Motor neuron (in vitro differentiated cells): Measurements from ENCODE around the gene RNF41. TPM values are rescaled to one million over a fixed set of nuclear protein-coding genes. Genes with fewer than 3 reads are reported as not detected.
A peak's percentile ranks its signal among the peaks of the same experiment; 100 is the strongest.
"Not testable (repeated sequence)": the region's sequence is repeated elsewhere in the genome, so short reads cannot be mapped to it uniquely, and the experiment has no call there.

Experiments
- ATAC-seq, 8 experiments: fragments of 200-7000 bp; cut with Tn5 transposase; replicated peaks in 6 of 8; 2 replicates each; pipeline ENCODE4 v1.8.0; 2021; ENCODE audit warnings: mild to moderate bottlenecking in 8 of 8, moderate library complexity in 8 of 8
- H3K27ac ChIP-seq, 2 donors: fragments of 250-450 bp; sonication (Bioruptor Pico); 2 replicates each; pipeline ENCODE4 v1.9.0; 2021; ENCODE audit warnings: antibody characterized with exemption in 2 of 2, mild to moderate bottlenecking in 2 of 2, moderate library complexity in 1 of 2
- H3K4me1 ChIP-seq, 2 donors: fragments of 250-450 bp; sonication (Bioruptor Pico); replicated peaks in 1 of 2; 2 replicates each; pipeline ENCODE4 v1.6.1; 2021; ENCODE audit warnings: antibody characterized with exemption in 2 of 2, mild to moderate bottlenecking in 2 of 2, moderate library complexity in 1 of 2
- H3K4me3 ChIP-seq, 5 donors: fragments of 250-450 bp; sonication (Bioruptor Pico); 2 replicates each; pipeline ENCODE4 v1.9.0; 2021; ENCODE audit warnings: antibody characterized with exemption in 5 of 5, mild to moderate bottlenecking in 5 of 5, moderate library complexity in 4 of 5
- WGBS, 10 experiments: fragments of 450-650 bp; shearing (Covaris generic); methylation state at CpG; one replicate each; pipeline ENCODE4 v1.0.0; 2022; 5-methylcytosine and 5-hydroxymethylcytosine counted together
- in situ Hi-C, 9 experiments: fragments of 400-800 bp; cut with MboI; loops; one replicate each; pipeline ENCODE4 v1.15.0; 2021; ENCODE audit warnings: low sequenced_read_pairs in 9 of 9, low pct_unique_long_range_greater_than_20kb in 2 of 9; ENCODE audit not compliant: unreplicated experiment in 9 of 9
- total RNA-seq, 8 experiments: library from RNA; unstranded; fragments of 300-600 nt; gene quantifications; 2 replicates each; pipeline versions ENCODE4 v1.2.3 to v1.2.4, GENCODE V29; 2022

Gene RNF41
- total RNA-seq, 8 experiments from 2014 or later, result 28.9 to 62.1 (median 41.7) TPM

DNA sequence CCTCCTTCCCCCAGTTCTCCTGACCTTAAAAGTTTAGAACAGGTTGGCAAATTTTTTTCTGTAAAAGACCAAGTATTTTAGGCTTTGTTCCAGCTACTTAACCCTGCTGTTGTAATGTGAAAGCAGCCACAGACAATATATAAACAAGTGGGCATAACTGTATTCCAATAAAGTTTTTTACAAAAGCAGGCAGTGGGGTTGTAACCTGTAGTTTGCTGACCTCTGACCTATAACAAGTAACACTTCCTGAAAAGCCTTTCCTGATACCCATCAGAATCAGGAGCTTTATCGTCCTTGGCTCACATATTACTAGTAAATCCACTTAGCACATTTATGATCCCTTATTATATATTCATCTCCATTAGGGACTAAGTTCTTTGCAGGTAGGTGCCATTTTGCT lies 19.4 kb downstream of the RNF41 start:
- WGBS, 10 experiments, result 0 to 100% (median 87%) methylated on average over 1 of the region's 1 CpG; no CpG with 5 or more reads in 2 of the 10 experiments
- no peak overlapping the region for H3K27ac ChIP-seq
- in situ Hi-C loops, result no loop called here

DNA sequence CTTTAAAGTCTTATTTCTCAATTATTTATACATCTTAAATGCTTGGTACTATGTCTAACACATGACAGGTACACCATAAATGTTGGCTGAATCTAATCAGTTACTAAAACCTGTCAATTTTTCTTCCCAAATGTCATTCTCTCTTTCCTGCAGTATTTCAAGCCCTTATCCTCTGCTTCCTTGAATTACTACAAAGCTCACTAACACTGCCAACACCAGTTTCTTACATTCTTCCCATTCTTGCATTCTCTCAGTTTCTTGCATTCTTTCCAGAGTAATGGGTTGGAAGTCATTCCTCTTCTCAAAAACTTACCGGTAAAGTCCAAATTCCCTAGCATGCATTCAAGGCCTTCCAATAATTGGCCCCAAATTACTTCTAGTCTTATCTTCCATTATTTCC lies 22.9 kb downstream of the RNF41 start:
- 13 to 100% (median 82%) methylated on average over 1 of the region's 1 CpG for WGBS, 10 experiments
- in situ Hi-C loops, result no loop called here
- ATAC-seq, result no peak
- Histone ChIP-seq H3K4me1 (no peaks in the 10 kb centered on the region), H3K4me3 (no peak overlapping the region), H3K27ac (no peak overlapping the region)

More for the DNA sequence above, 19.4 kb downstream of the RNF41 start:
- no peak overlapping the region for H3K4me3 ChIP-seq
- ATAC-seq, result no peak
- H3K4me1 ChIP-seq, result no peaks in the 10 kb centered on the region

GRCh38 chr12:56197921-56198635 lies 23.6 kb downstream of the RNF41 start:
- no peak overlapping the region for H3K4me3 ChIP-seq
- 67 to 100% (median 89%) methylated on average over 1 to 6 of the region's 9 CpGs; no CpG with 5 or more reads in 1 of the 10 experiments for WGBS, 10 experiments
- H3K27ac ChIP-seq, result no peak overlapping the region
- in situ Hi-C loops, result no loop called here
- no peak for ATAC-seq
- no peaks in the 10 kb centered on the region for H3K4me1 ChIP-seq

DNA sequence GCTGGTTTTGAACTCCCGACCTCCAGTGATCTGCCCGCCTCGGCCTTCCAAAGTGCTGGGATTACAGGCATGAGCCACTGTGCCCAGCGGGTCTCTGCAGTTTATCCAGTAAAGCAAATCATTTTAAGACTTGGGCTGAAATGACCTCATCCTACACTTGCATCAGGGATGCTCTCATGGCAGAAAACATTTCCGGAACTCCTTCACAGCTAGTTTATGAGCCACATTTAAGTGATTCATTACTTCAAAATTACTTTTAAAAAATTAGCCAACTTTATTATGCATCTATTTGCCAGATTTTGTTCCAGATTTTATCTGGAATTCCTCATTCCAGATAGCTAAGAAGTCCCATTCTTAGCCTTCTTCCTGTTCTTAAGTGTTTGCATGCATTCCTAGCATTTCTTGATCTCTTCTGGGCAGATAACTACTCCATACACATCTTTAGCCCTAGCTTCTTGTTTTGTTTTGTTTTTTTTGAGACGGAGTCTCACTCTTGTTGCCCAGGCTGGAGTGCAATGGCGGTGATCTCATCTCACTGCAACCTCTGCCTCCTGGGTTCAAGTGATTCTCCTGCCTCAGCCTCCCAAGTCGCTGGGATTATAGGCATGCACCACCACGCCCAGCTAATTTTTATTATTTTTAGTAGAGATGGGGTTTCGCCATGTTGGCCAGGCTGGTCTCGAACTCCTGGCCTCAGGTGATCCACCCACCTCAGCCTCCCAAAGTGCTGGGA lies 24.7 kb downstream of the RNF41 start:
- H3K4me3 ChIP-seq, in situ Hi-C loops, H3K27ac ChIP-seq, H3K4me1 ChIP-seq: not testable (repeated sequence)
- WGBS, 10 experiments, result 0 to 100% (median 81%) methylated on average over 1 to 10 of the region's 11 CpGs
- peak in 4 of 8 experiments; percentile 47 to 75 (median 60) for ATAC-seq

GRCh38 chr12:56193025-56193578 lies 28.6 kb downstream of the RNF41 start:
- Histone ChIP-seq H3K4me3 (no peak overlapping the region), H3K4me1 (peaks cover 0 to under 1% of the 10 kb centered on the region in 2 donors), H3K27ac (no peak overlapping the region)
- in situ Hi-C loops, result no loop called here
- ATAC-seq, result peak in 2 of 8 experiments; percentile 1 to 3
- 0 to 67% (median 0%) methylated on average over 1 of the region's 1 CpG; no CpG with 5 or more reads in 4 of the 10 experiments for WGBS, 10 experiments

DNA sequence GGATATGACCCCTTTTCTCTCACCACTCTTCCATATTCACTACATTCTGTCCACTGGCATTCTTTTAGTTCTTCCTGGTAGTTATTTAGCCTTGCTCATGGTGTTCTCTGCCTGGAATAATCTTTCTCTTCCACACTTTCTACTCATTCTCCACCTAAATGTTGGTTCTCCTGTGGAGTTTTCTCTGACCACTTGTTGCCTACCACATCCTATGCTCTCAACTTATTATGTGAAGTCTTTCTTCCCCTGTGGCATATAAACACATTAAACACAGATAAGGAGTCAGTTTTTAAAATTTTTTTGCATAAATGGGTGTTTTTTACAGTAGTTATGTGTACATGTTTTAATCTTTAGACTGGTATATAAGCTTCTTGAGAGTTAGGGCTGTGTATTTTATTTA lies 29.1 kb downstream of the RNF41 start:
- Histone ChIP-seq H3K27ac (no peak overlapping the region), H3K4me3 (no peak overlapping the region), H3K4me1 (peaks cover 4 to 5% of the 10 kb centered on the region in 2 donors)
- no peak for ATAC-seq
- in situ Hi-C loops, result no loop called here

DNA sequence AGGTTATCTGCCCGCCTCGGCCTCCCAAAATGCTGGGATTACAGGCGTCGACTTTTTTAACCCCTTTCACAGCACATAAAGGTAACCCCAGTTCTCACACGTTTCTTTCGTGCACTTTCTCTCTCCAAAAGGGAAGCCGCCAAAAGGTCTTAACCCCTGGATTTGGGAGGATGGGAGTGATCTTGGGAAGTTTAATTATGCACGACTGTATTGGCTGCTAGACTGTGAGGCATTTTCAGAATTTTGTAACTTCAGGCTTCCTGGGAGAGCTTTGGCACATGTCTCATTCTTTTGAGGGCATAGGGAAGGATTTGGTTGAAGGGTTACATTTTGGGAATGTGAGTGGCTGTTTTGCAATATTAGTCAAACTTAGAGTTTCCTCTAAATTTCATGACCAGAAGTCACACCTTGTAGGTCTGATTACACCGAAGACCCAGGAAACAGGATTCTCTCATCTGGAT lies 31.0 kb downstream of the RNF41 start:
- H3K4me3 ChIP-seq, result peak overlapping the region; percentile 71 to 98 (median 84)
- peak overlapping the region in 1 of 2 donors; percentile 91 for H3K27ac ChIP-seq
- no peak for ATAC-seq
- in situ Hi-C loops, result no loop called here
- WGBS, 10 experiments, result 0 to 80% (median 46%) methylated on average over 1 to 9 of the region's 9 CpGs; no CpG with 5 or more reads in 1 of the 10 experiments
- H3K4me1 ChIP-seq, result peaks cover 4 to 8% of the 10 kb centered on the region in 2 donors

DNA sequence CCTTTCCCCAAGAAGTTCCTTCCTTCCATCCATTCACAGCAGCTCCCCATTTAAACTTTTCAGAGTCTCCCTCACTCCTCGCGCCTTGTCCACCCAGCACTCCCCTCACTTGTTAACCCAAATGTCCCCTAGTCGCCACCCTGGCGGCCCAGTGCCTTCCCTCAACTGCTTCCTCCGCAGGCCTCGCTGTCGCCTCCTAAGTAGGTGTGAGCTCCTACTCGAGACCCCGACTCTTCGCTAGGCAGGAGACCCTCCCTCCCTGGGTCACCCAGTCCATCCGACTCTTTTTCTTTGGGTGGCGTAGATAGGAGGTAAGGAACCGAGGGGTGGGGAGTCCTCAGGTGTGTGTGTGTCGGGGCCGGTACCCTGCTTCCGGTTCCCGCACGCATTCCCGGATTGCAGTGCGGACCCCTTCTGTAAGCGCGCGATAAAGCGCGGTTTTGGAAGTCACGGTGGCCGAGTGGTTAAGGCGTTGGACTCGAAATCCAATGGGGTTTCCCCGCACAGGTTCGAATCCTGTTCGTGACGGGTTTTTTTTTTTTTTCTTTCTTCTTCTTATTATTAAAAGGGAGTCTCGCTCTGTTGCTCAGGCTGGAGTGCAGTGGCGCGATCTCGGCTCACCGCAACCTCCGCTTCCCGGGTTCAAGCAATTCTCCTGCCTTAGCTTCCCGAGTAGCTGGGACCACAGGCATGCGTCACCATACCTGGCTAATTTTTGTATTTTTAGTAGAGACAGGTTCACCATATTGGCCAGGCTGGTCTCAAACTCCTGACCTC lies 31.6 kb downstream of the RNF41 start:
- Histone ChIP-seq H3K4me3 (peak overlapping the region; percentile 71 to 98 (median 84)), H3K4me1 (peaks cover 4 to 8% of the 10 kb centered on the region in 2 donors), H3K27ac (peak overlapping the region; percentile 36 to 91)
- 0 to 13% (median 2%) methylated on average over 2 to 19 of the region's 42 CpGs for WGBS, 10 experiments
- peak; percentile 48 to 62 (median 54) for ATAC-seq
- in situ Hi-C loops, result no loop called here

DNA sequence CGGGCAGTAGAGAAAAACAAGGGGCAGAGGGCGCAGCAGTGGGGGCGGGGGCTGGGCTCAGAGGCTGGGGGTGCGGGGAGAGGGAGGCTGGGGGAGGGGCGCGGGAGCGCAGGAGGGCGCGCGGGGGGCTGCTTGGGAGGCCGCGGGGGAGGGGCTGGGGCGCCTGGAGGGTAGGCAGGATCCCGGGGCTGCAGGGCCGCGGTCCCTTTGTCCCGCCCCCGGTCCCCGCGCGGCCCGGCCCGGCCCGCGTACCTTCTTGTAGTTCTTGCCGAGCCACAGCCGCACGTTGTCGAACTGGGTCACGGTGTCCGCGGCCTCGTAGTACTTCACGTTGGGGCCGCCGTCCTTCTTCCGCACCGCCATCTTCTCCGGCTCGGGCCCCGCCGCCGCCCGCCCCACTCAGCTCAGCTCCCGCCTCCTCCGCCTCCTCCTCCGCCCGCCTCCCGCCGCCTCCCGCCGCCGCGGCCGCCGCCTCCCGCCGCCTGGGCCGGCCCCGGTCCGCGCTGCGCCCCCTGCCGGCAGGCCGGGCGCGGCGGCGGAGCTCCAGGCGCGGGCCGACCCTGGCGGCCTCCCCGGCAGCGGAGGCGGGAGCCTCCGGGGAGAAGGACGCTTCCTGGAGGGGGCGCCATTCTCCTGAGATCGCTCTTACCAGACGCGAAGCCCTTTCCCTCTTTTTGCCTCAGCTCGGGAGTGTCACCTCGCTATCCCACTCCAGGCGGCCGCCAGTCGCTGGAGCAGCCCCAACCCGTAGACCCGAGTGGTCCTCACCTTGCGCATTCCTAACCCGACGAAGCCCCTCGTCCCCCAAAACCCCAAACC lies 32.4 kb downstream of the RNF41 start, which contains the start of gene SMARCC2:
TSS of gene SMARCC2 (minus strand) at position 385 of the 819 bp plus-strand sequence. CDS start at position 363, 22 bp downstream.
- Histone ChIP-seq H3K4me3 (peak within 1 kb of the TSS; percentile 71 to 98 (median 84)), H3K27ac (peak within 1 kb of the TSS; percentile 87 to 91), H3K4me1 (peaks cover 4 to 8% of the 10 kb centered on the region in 2 donors)
- ATAC-seq, result peak; percentile 78 to 92 (median 88)
- 0% methylated on average over 1 to 5 of the region's 93 CpGs; no CpG with 5 or more reads in 7 of the 10 experiments for WGBS, 10 experiments
- in situ Hi-C loops, result no loop called here

DNA sequence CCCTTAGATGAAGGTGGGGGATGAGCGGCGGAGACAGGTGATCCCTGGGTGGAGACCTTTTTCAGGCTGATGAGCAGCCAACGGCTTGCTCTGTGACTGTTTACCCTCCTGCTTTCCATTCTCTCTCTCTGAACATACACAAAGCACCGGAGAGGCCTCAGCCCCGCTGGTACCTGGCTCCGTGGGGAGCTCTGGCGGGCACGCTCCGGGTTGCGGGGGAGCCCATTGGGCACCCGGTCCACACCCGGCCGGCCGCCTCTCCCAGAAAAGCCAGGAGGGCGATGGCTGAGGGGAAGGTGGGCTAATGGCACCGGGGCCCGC lies 33.0 kb downstream of the RNF41 start:
- Histone ChIP-seq H3K4me3 (peak overlapping the region; percentile 71 to 98 (median 84)), H3K4me1 (peaks cover 4 to 8% of the 10 kb centered on the region in 2 donors), H3K27ac (peak overlapping the region; percentile 87 to 91)
- in situ Hi-C loops, result no loop called here
- 0% methylated on average over 1 to 2 of the region's 17 CpGs; no CpG with 5 or more reads in 6 of the 10 experiments for WGBS, 10 experiments
- peak in 1 of 8 experiments; percentile 1 for ATAC-seq

DNA sequence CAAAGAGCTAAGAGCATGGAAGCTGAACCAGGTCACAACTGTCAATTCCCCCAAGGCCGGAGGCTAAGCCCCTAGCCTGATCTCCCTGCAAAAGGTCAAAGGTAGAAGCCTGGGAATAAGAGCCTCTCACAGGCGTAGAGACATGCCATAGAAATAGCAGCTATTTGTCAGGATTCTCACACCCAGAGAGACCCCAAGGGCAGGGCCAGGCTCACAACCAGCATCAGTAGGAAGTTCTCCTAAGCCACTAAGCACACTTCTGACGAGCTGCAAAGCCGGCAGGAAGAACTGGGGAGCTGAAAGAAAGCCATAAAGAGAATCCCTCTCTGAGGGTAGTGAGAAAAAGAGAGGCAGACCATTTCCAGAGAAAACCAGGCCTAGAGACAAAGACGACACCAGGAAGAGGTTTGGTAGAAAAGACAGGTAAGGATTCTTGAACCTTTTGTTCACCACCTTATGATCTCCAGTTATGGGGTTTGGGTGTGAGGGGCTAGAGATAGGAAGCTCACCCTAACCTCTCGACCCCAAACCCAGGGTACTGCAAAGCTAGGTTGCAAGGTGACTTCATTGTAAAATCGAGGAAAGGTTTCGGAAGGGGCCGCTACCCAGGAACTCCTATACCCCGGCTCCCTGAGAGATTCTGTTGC lies 33.5 kb downstream of the RNF41 start:
- Histone ChIP-seq H3K4me3 (peak overlapping the region; percentile 71 to 98 (median 84)), H3K4me1 (peaks cover 4 to 8% of the 10 kb centered on the region in 2 donors), H3K27ac (peak overlapping the region; percentile 87 to 91)
- in situ Hi-C loops, result no loop called here
- WGBS, 10 experiments, result 0 to 17% (median 0%) methylated on average over 1 to 5 of the region's 10 CpGs; no CpG with 5 or more reads in 2 of the 10 experiments
- no peak for ATAC-seq
